Cardiac atrium fibroblast (primary cell): Measurements from ENCODE around the gene MPC1L. TPM values are rescaled to one million over a fixed set of nuclear protein-coding genes. Genes with fewer than 3 reads are reported as not detected.

Experiments
- total RNA-seq: library from RNA; depleted of rRNA; stranded (reverse); fragments of >200 nt; gene quantifications from 2 replicates; pipeline ENCODE4 v1.2.3, GENCODE V29; 2015

Gene MPC1L
- not detected in 2 replicates for total RNA-seq

DNA sequence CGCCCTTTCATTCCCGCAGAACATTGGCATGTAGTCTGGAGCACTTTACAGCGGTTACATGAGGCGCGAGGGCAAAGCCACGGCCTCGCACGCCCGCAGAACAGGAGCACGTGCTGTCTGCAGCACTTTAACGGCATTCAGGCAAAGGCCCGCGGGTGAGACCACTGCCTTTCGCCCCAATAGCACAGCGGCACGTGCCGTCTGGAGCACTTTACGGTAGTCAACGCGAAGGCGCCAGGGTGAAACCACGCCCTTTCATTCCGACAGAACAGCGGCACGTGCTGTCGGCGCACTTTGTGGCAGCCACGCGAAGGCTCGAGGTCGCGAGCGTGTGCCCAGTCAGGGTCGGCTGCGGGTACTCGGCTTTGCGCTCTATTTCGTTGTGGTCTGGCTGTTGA lies at the start of gene MPC1L:
TSS of gene MPC1L (plus strand) at position 290 of the 398 bp plus-strand sequence. CDS start 138 bp downstream, outside the sequence.

DNA sequence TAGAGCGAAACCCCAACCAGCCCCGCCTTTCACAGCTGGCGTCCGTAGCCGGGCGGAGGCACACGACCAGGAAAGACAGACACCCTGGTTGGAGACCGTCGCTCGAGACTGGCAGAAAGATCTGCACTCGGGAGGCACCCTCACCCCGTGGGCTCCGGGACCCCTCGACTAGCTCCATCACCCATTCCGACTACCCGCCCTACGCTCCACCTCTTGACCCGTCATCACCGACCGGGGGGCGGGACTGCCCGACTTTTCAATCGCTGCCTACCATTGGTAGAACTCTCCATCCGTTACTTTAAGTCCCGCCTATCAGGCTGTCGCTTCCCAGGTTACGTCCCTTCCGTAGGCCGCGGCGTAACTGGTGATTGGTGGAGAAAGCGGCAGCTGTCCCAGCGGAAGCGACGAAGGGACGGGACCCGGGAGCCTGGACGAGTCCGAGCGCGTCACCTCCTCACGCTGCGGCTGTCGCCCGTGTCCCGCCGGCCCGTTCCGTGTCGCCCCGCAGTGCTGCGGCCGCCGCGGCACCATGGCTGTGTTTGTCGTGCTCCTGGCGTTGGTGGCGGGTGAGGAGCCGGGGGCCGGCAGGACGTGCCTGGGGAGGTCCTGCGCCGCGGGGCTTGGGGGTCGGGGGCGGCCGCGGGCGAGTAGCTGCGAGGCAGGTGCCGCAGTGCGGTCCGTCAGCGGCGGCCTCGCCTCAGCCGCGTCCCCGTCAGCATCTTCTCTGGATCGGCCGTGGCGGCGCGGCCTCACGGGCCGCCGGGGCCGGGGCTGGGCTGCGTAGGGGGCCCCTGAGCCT lies 42.5 kb upstream of the MPC1L start, which contains the start of gene ATP6AP2:
TSS of gene ATP6AP2 (plus strand) at position 434 of the 799 bp plus-strand sequence. CDS start at position 530, 96 bp downstream.

DNA sequence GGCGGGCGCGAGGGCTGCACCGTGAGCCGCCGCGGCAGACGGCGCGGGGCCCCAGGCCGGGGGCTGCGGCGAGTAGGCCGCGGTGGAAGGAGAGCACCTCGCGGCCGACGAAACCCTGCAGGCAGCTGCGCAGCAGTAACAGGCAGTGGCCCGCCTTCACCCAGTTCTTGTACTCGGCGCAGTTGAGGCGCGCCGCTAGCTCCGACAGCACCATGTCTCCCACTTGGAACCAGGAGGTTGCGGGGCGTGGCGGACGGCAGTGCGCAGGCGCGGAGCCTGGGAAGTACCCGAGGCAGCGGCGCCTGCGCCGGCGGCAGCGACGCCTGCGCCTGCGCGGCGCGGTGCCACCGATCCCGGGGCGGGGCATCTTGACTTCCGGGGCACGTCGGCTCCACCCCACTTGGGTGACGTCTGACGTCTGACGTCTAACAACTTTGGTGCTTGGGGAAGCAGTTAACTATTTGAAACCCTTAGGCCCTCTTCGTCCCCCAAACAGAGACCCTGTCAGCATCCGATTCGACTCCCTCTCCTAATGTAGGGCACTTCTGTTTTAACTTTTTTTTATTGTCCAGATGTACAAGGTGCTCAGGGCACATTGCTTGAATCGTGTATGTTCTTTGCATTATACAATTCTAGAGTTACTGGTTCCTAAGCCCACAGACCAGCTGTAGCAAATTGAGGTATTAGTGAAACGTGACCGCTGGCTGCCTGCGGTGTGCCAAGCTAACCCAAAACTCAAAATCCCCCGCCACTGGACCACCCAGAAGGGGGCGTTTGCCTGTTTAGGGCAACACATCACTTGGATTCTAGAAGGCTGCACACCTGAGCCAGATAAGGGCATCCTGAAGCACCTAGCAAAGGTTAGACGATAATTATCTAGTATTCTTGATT lies 24.3 kb downstream of the MPC1L start, which contains the start of gene CXorf38:
TSS of gene CXorf38 (minus strand) at position 255 of the 891 bp plus-strand sequence. CDS start at position 214, 41 bp downstream.

Other genes with a start within 250 kb of the MPC1L start
- 197 and 200 TPM in 2 replicates for gene ATP6AP2, start 42.5 kb upstream of the MPC1L start, total RNA-seq
- 9.7 and 10.0 TPM in 2 replicates for gene CXorf38, start 24.1 kb downstream of the MPC1L start, total RNA-seq
- 9.7 and 16.5 TPM in 2 replicates for gene MED14, start 112.1 kb downstream of the MPC1L start, total RNA-seq